Measurements from ENCODE around the gene BACH2. TPM values are rescaled to one million over a fixed set of nuclear protein-coding genes. Genes with fewer than 3 reads are reported as not detected.

The BACH2 gene
- polyA plus RNA-seq, 1 of the 3 experiments (the other 2 are of a cell fraction): 0.46 TPM

DNA sequence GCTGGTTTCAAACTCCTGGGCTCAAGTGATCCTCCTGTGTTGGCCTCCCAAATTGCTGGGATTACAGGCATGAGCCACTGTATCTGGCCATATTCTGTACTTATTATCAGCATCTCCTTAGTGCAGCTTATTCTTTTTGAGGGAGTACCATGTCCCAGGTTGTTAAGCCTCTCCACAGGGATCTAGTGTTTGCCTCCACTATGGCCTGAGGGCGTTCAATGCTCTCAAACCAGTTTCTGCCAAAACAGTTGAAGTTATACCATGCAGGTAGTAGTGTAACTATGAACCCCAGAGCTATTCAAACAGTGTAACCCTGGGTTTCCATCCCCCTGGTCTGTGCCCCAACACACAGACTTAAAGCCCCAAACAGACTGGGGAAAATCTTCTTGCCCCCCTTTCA, 81.7 kb downstream of the BACH2 start:
- 90% methylated on average over 1 of the region's 1 CpG for WGBS (ENCODE audit: low lambda C conversion rate)
- H3K9me3 ChIP-seq: no peaks in the 10 kb centered on the region
- no peak overlapping the region for H3K9ac ChIP-seq
- no peak overlapping the region for H2AFZ ChIP-seq (ENCODE audit: low read depth)
- no peak for DNase-seq
- H3K36me3 ChIP-seq (replicated peaks in 1 of 2; ENCODE audit: control insufficient read depth in 1 of 2, insufficient read depth in 2 of 2, low read length in 1 of 2): no peaks in the 10 kb centered on the region
- no peaks in the 10 kb centered on the region for H3K79me2 ChIP-seq (ENCODE audit: insufficient read depth)
- TF ChIP-seq FOXJ3 (CRISPR knock-in tag; IDR thresholded peaks at IDR 0.05) (no peak), USF2 (IDR thresholded peaks at IDR 0.05; ENCODE audit: borderline replicate concordance, low read depth, low read length) (no peak), NFIC (IDR thresholded peaks at IDR 0.05; ENCODE audit: borderline replicate concordance) (no peak), EP300 (IDR thresholded peaks at IDR 0.05; ENCODE audit: borderline replicate concordance in 1 of 2, low read depth in 1 of 2, low read length in 1 of 2) (no peak), TAF1 (IDR thresholded peaks at IDR 0.05; ENCODE audit: borderline replicate concordance, low read depth, low read length) (no peak), CHD2 (IDR thresholded peaks at IDR 0.05; ENCODE audit: low read length, partially characterized antibody) (no peak), FOSL2 (IDR thresholded peaks at IDR 0.05; ENCODE audit: borderline replicate concordance, low read depth) (no peak), USF1 (IDR thresholded peaks at IDR 0.05; ENCODE audit: borderline replicate concordance, low read depth) (no peak), RCOR1 (IDR thresholded peaks at IDR 0.05; ENCODE audit: low read length) (no peak), SIN3A (IDR thresholded peaks at IDR 0.05; ENCODE audit: borderline replicate concordance, low read depth, low read length) (no peak), ELF1 (IDR thresholded peaks at IDR 0.05) (no peak), TEAD4 (IDR thresholded peaks at IDR 0.05; ENCODE audit: borderline replicate concordance, insufficient read depth) (no peak), MXI1 (IDR thresholded peaks at IDR 0.05; ENCODE audit: low read depth, low read length) (no peak), POLR2AphosphoS5 (IDR thresholded peaks at IDR 0.05; ENCODE audit: low read depth, low read length) (no peak), FOXM1 (IDR thresholded peaks at IDR 0.05; ENCODE audit: low read depth) (no peak), RAD21 (IDR thresholded peaks at IDR 0.05; ENCODE audit: low read length) (no peak), REST (IDR thresholded peaks at IDR 0.05; ENCODE audit: low read depth, low read length) (no peak)
- TF ChIP-seq, protein P1, sequence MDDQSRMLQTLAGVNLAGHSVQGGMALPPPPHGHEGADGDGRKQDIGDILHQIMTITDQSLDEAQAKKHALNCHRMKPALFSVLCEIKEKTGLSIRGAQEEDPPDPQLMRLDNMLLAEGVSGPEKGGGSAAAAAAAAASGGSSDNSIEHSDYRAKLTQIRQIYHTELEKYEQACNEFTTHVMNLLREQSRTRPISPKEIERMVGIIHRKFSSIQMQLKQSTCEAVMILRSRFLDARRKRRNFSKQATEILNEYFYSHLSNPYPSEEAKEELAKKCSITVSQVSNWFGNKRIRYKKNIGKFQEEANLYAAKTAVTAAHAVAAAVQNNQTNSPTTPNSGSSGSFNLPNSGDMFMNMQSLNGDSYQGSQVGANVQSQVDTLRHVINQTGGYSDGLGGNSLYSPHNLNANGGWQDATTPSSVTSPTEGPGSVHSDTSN (IDR thresholded peaks at IDR 0.05): no peak
- TF ChIP-seq, protein P2, sequence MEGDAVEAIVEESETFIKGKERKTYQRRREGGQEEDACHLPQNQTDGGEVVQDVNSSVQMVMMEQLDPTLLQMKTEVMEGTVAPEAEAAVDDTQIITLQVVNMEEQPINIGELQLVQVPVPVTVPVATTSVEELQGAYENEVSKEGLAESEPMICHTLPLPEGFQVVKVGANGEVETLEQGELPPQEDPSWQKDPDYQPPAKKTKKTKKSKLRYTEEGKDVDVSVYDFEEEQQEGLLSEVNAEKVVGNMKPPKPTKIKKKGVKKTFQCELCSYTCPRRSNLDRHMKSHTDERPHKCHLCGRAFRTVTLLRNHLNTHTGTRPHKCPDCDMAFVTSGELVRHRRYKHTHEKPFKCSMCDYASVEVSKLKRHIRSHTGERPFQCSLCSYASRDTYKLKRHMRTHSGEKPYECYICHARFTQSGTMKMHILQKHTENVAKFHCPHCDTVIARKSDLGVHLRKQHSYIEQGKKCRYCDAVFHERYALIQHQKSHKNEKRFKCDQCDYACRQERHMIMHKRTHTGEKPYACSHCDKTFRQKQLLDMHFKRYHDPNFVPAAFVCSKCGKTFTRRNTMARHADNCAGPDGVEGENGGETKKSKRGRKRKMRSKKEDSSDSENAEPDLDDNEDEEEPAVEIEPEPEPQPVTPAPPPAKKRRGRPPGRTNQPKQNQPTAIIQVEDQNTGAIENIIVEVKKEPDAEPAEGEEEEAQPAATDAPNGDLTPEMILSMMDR (IDR thresholded peaks at IDR 0.05): no peak
- TF ChIP-seq, protein P3, sequence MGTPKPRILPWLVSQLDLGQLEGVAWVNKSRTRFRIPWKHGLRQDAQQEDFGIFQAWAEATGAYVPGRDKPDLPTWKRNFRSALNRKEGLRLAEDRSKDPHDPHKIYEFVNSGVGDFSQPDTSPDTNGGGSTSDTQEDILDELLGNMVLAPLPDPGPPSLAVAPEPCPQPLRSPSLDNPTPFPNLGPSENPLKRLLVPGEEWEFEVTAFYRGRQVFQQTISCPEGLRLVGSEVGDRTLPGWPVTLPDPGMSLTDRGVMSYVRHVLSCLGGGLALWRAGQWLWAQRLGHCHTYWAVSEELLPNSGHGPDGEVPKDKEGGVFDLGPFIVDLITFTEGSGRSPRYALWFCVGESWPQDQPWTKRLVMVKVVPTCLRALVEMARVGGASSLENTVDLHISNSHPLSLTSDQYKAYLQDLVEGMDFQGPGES (IDR thresholded peaks at IDR 0.05; ENCODE audit: low read depth, low read length): no peak
- peaks cover 25 to 34% of the 10 kb centered on the region in 2 experiments; a peak in 3 of 4 replicates for H3K4me1 ChIP-seq (ENCODE audit: control insufficient read depth in 1 of 2, insufficient read depth in 2 of 2, low read depth in 1 of 2, low read length in 1 of 2)
- peaks cover 26% of the 10 kb centered on the region for H3F3A ChIP-seq (replicated peaks; ENCODE audit: insufficient read depth)
- ChIA-PET CTCF (interaction anchor here (0.9 kb wide), 1 partner anchor 43 kb away, joined by 3 read pairs; no protein-coding TSS in a partner anchor), POLR2A (no interaction called here)
- H3K27ac ChIP-seq (ENCODE audit: low read depth in 2 of 2, low read length in 1 of 2): no peak overlapping the region
- H3K9me2 ChIP-seq: no peaks in the 10 kb centered on the region
- no peak overlapping the region for H3K4me2 ChIP-seq
- no peaks in the 10 kb centered on the region for H3K27me3 ChIP-seq (ENCODE audit: insufficient read depth)
- H4K20me1 ChIP-seq (ENCODE audit: insufficient read depth): no peaks in the 10 kb centered on the region
- H3K4me3 ChIP-seq (ENCODE audit: low read depth in 2 of 2, low read length in 1 of 2): no peak overlapping the region

All from SK-N-SH (cell line).